DMS53 treated with DMSO at 0.1 percent for 48 hours (cell line): ENCODE measurements around the gene BHLHE41.

Experiments used
- DNase-seq: peaks from one replicate; lab custom pipeline; 2025; ENCODE audit not compliant: unreplicated experiment; lab: John Stamatoyannopoulos, UW

BHLHE41 gene

DNA sequence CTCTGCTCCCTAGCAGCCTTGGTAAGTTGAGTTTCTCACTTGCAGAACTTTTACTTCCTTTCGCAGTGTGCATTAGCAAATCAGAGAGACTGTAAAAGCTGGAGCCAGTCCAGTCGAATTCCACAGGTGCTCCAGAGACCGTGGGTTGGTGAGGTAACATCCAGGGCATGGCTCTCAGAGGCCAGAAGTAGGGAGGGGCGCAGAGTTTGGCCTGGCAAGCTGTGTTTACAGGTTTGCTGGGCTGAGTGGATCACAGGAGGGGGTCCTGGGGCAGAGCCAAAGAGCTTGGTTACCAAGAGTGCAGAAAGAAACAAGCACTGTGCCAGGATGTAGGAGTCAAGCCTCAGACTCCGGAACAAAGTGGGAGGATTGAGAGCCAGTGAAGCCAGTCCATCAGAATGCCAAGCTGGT, 10.2 kb upstream of the BHLHE41 start:
- no peak for DNase-seq

DNA sequence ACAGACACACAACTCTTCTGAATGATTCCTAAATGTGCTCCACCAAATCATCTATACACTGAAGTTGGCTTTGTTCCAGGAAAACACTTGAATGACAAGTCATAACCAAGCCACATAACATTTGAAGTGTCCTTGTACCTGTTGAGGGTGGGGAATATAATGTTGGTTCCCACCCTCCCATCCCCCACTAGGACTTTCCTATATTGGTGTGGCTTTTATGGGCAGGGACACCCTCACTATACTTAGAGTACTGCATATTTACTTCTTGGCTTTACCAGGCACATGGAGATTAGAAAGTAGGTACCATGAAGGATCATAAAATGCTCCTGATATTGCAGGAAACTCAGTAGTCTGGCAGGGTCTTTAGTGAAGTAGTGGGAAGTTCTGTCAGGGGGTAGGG, 9.7 kb upstream of the BHLHE41 start:
- DNase-seq: no peak

DNA sequence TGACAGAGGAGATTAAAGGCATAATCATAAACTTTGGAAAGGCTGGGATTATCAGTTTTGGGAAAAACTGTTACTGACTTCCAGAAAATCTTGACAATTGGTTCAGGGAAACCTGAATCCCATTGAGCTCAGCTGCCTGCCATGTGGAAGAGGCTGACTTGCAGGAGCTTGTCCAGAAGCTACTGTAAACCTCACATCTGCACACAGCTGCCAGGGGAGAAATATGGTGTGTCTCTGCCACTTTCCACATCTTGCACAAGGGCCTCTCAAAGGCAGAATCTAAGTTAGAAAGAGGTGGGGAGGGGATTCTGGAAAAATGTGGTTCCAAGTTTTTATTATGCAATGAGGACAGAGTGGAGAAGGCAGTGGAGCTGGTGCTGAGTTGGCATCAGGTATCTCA, 8.7 kb upstream of the BHLHE41 start:
- DNase-seq: no peak

DNA sequence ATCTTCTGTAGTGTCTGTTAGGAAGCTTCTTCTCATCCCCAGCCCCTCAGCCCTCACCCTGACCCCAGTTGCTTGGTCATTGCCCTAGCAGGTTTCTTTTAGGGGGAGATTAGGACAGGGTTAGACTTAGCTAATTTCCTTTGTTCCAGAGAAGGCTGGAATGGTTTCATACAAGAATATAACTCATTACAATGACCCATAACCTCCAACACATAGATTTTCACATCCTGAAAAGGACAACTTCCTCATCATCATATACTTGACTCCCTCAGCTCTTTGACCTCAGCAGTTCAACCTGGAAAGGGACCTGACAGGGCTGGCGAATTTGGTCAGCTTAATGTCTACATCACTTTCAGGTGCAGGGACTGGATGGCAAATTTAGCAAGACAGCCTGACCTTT, 8.0 kb upstream of the BHLHE41 start:
- DNase-seq: no peak

DNA sequence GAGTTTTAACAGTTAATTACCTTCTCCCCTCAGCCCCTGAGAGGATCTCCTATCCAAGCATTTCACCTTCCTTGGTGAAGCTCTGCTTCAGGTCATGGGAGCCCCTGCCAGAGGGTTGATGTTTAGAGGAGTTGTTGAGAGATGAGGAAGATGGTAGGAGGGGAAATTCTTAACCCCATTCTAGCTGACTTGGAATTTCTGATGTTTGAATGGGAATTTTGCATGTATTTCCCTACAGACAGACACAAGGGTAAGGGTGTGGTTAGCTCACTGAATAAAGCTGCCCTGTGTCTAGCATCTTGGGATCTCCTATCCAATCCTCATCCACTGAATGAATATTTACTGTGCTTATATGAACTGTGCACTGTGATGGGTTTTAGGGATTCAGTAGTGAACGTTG, 7.1 kb upstream of the BHLHE41 start:
- DNase-seq: no peak

DNA sequence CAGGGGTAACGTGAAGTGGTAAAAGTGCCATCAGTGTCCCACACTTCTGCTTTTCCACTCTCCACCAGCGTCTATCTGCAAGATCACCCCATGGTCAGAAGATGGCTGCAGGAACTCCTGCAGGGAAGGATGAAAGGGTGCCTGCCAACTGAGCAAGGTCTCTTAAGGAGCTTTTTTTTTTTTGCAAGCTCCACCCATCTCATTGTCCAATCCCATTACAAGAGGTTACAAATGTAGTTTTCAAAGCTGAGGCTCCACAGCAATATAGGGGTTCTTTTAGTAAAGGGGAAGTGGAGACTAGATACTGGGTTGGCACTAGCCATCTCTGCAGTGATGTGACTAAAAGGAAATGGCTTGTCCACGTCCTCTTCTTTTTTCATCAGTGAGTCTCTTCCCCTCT, 5.9 kb upstream of the BHLHE41 start:
- DNase-seq: no peak

DNA sequence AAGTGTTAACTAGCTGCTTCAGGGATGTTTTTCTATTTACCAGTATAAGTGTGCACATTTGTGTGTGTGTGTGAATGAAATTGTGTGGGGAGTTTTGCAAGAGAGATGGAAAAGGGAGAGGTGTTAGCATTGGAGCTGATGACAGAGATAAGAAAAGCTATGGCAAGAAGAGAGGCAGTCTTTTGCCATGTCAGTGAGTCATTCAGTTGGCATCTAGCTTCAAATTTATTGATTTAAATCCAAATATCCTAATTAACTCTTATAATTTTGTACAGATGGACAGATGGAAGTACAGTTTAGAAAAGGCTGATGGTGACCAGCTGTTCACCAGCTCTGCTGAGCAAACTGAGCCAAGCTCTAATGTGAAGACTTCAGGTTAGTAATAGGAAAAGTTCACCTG, 3.3 kb upstream of the BHLHE41 start:
- no peak for DNase-seq

DNA sequence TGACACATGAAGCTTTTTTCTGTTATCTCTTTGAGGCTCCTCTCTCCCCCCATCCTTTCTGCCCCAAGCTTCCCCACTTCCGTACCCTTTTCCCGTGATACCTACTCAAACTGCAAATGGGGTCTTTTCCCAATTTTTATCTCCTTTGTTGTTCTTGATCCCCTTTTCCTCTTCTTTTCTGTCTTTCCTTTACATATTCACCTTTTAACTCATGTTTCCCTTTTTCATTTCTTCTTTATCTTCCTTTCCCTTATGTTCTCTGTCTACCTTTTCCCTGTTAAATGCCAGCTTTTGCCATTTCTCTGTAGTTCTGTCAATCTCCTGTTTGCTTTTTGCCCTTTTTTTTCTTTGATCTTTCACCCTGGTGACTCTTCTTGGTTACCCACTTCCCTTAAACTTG, 2.6 kb upstream of the BHLHE41 start:
- no peak for DNase-seq

DNA sequence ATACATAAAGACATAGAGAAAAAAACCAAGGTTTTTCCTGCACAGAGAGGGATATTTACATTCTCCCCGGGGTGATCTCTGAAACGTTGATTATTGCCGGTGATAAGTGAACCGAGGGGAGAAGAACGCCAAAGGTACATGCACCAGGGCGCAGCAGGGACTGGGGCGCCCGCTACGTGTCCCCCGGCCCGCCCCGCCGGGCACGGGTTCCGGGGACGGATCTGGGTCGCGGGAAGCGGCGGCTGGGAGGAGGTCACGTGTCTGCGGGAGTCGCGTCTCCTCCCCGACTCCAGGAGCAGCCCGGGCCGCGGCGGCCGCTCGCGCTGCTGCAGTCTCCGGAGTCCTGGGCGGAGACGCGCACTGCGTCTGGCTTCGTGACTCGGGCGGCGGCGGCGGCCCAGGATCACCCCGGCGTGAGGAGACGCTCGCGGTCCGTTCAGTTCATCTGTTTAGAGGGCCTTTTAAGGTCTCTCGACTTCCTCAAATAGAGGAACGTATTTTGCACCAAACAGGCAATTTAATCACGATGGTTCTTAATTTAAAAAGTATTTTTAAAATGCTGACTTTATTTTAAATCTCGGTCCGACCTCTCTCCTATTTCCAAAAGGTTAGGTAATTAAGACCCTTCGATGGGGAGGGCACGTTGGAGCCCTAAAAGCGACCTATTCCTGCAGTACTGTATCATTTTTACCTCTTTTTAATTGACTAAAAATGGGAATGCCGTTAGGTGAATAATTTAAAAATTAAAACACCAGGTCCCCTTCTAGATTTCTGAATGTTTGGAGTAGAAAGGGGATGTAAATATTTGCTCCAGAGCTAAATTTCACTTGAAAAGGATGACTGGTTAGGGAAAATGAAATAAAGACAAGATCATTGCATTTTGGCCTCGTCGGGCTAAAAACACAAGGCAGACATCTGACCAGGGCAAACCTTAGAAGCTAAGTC, 1.8 kb upstream of the BHLHE41 start:
- peak; percentile 92 for DNase-seq

DNA sequence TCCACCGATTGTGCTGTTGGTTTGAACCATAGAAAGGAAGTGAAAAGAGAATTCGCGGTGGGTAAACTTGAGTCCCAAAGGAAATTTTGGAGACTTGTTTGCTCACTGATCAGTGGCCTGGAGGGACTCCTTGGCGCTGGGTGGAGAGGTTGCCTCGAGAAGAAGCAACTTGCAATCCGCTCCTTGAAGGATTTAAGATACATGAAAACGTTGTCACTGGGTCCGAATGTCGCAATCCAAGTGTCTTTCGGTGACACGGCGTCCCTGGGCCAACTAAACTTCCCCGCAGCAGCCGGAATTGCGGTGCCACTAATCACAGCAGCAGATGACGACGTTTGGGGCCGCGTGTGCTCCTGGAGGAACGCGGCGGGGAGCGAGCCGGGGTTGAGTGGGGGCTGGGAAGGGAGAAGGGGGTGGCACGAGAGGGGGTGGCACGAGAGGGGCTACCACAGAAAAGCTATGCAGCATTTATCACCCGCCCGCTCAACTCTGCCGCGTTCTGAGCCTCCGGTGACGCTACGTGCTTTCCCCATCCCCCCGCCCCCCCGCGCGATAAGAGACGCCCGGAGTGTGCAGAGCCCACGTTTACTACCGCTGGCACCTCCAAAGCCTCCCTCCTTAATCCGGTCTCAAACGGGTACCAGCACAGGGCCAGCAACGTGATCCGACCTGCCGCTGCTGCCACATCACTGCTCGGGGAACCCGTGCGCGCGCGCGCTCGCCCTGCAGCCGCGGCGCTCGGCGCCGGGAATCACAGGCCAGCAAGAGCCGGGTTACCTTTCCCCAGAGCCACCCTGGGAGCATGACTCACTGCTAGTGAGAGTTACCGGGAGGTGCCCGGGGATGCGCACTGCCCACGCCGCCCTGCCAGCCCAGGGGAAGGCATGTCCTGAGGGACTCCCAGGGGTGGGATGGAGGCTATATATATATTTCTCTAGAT, 833 bp upstream of the BHLHE41 start:
- DNase-seq: peak; percentile 99

DNA sequence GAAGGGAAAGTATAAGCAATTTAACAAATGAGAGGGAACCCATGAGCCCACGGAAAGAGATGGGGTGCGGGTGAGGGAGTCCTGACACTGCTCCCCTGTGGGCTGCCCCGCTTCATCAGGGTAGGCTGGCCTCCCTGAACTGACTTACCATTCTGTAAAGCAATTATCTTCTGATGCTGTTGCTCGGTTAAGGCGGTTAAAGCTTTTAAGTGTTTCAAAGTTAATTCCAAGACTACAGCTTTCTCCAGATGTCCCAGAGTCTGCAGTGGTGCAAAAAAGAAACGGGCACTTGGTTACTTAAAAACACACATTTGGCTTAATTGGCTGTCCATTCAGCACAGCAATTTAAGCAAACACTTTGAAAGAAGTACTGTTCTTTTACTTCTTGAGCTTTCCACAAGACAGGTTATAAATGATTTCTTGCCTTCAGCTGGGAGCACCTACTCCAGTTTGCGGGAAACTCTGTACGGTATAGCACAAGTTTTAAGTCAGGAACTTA, 1.3 kb downstream of the BHLHE41 start:
- DNase-seq: no peak

DNA sequence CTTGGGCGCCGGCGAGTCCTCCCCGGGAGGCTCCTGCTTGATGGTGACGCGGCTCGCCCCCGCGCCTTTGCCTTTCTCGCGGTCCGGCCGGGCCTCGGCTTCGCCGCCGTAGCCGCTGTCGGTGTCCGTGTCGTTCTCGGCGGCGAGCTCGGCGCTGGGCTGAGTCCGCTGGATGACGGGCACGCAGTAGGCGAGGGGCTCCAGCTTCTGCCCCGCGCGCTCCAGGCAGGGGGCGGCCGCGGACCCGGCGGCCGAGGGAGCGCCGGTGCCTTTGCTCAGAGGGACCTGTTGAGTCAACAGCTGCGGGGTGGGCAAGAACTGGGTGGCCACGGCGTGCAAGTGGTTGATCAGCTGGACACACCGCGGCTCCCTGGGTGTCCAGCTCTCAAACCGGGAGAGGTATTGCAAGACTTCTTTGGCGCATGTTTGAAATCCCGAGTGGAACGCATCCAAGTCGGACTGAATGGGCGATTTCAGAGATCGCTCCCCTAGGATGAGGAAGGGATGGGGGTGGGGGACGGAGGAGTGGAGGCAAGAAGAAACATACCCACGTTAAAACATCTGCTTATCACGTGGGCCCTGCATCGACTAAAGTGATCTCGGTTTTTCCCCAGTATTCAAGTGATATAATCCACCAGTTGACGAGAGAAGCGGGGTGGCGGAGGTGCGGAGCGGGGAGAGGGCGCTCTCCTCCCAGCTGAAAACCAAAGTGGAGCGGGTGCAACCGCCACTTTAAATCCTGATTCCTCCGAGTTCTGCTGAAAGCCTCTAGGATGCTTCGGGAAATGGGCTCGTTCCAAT, 2.0 kb downstream of the BHLHE41 start:
- peak; percentile 81 for DNase-seq

DNA sequence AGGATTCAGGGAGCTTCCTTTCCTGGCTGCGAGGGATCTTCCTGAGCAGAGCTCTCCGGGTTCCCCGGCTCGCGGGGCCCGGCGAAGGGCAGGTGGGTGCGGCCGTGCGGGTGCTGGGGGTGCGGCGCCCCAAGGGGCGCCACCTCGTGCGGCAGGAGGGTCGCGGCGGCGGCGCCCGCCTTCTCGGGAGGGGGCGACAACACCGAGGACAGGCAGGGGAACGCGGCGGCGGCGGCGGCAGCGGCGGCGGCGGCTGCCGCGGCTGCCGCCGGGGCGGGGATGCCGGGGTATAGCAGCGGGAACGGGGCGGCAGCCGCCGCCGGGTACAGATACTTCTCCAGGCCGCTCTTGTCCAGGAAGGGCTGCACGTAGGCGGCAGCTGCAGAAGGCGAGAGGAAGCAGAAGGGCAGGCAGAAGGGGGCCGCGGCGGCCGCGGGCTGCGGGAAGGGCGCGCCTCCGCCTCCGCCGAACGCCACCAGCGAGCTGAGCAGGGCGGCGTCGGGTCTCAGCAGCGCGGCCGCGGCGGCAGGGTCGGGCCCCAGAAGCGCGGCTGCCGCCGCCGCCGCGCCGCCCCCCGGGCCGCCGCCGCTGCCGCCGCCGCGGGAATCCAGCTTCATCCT, 2.7 kb downstream of the BHLHE41 start:
- DNase-seq: no peak

DNA sequence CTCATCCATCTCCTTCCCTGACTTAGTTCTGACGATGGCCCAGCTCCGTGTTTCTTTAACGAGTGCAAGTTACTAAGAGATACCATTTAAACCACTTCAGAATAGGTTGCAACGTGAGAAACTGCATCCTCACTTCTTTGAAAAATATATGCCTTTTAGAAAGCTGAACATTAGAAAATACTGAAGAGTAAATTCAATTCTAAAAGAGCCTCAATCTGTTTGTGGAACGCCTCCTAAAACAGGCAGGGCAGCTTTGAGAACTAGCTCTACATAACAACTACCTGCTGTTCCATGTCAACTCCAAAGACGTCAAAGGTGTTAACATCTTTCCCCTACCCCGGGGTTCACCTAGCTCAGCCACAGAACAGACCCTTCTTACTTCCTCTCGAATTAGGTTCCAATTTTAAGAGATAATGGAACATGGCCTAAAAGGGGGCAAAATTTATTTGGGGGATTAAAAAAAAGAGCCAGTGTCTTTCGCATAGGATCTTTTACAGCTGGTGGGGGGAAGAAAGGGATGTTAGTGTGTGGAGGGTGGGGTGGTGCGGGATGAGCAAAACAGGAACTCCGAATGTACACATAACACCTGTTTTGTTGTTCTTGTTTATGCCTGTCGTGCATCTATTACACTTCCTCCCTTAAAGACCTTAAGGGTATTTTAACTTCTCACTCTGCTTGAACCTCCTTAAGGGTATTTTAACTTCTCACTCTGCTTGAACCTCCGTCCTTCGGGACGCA, 3.3 kb downstream of the BHLHE41 start:
- no peak for DNase-seq

DNA sequence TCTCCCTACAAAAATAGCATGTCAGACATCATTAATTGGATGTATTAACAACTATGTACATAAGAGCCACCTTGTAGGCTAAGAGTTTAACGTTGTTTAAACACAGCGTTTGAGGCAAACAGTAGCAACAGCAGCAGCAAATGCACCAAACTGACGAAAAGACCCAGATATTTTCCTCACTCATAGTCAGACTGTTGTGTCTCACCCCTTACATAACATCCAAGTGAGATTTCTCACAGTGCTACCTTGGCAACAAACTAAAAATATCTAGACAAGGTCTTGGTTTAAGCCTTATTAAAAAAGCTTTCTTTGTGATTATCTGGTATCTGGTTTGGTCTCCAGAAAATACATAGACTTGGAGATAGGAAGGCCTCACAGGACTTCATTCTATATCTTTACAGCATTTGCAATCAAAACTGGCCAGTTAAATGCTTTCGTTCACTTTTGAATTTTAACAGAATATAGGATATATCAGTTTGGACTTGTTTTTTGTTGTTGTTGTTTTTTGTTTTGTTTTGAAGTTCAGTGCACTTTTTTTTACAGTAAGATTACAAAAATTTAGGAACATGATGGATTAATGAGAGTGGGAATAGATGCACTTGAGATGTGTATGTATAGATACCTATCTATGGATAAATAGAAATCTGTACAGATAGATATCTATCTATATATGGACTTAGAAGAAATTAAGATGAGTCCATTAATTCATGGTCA, 4.1 kb downstream of the BHLHE41 start:
- no peak for DNase-seq

DNA sequence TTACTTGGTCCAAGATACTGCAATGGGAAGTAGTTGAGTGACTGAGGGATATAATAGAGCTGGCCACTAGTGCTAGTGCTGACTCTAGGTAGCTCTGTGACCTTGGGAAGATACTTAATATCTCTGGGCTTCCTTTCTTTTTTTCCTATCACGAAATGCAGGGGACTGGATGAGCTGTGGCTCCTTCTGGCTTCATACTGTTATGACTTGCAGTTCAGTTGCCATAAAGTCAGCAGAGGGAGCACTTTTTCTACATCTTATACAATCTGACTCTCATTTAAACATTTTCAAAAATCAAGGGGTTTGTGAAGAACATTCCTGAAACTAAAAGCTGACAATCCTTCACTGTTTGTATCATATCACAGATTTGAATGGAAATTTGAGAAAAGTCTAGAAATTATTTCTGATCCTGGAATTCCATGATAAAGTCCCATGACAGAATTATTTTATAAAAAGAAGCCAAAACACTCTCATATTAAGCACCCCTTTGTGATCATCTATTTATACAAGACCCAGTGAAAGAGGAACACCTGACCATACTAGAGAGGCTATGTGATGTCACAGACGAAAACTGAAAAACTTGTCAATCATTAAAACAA, 5.3 kb downstream of the BHLHE41 start:
- peak; percentile 89 for DNase-seq

DNA sequence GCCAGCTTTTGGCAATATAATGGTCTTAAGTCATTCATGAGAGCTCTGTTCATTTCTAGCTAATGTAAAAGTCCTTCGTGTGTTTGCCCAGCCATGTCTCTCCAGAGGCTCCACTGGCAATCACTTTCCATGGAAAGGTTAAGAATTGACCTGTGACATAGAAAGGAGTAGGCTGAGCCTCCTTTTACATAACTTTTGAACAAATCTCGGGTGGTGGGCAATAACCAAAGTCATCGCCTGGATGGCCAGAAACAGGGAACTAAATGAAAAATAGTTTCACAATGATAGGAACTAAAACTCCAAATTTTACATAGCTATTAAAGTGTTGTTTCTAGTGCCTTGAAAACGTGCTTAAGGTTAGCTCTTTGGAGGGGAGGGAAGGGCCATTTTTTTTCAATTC, 6.5 kb downstream of the BHLHE41 start:
- no peak for DNase-seq

DNA sequence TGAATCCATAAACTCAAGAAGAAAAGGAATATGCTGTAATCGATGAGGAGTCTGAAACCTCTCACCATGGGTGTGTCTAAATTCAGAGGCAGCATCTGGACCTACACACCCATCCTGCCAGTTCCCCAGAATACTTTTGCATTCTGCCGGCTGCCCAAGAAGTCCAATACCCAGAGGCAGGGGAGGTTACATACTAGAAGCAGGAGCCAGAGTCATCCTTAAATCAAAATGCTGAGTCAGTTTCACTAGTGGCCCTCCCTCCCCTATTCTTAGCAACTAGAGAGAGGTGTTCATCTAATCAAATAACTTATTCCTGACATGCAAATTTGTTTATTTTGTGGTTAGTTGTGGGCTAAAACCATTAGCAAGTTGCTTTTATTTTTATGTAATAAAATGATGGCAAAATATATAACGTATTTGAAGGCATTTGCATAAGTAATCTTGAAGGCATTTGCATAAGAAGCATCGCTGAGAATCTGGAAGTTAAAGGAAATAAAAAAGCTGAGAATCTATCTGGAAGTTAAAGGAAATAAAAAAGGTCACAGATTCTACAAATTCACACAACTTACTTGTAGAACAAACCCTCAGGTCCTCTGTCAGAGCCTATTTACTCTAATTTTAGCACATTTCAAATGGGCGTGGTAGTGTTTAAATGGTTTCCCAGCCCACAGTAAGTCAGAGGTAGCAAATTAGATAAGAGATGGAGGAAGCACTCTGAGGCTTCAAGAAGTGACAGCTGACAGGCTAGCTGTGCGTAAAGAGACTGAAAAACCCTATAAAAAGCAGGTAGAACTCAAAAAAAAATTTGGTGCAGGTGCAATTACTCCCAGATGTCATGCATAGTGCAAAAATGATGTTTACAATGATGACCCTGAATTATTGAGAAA, 7.8 kb downstream of the BHLHE41 start:
- DNase-seq: no peak
